ENCODE results near the gene SLC22A12. TPM values are rescaled to one million over a fixed set of nuclear protein-coding genes. Genes with fewer than 3 reads are reported as not detected.

SLC22A12 gene
- total RNA-seq, 1 donor from 2014 or later: not detected

- no peak for DNase-seq (ENCODE audit: low read depth, low spot score)
- H3K4me3 Mint-ChIP-seq: no peak overlapping the region
Measured at GRCh38 chr11:64568584-64569140, 22.4 kb upstream of the SLC22A12 start.

GRCh38 chr11:64569300-64569970 is 21.6 kb upstream of the SLC22A12 start:
- peaks cover 23% of the 10 kb centered on the region for H3K4me1 Mint-ChIP-seq
- no peak for TF ChIP-seq CTCF (conservative IDR thresholded peaks at IDR 0.05)

More at GRCh38 chr11:64568584-64569140, 22.4 kb upstream of the SLC22A12 start:
- no peak for TF ChIP-seq CTCF (conservative IDR thresholded peaks at IDR 0.05)
- no peaks in the 10 kb centered on the region for H3K27me3 Mint-ChIP-seq (ENCODE audit: low read depth)
- peaks cover 23% of the 10 kb centered on the region for H3K4me1 Mint-ChIP-seq
- no peaks in the 10 kb centered on the region for H3K36me3 Mint-ChIP-seq (ENCODE audit: low read depth)
- H3K27ac Mint-ChIP-seq (ENCODE audit: unreplicated experiment): no peak overlapping the region
- no peaks in the 10 kb centered on the region for H3K9me3 Mint-ChIP-seq

GRCh38 chr11:64570341-64570740 is 20.7 kb upstream of the SLC22A12 start:
- Mint-ChIP-seq H3K4me1 (peaks cover 23% of the 10 kb centered on the region), H3K27ac (ENCODE audit: unreplicated experiment) (no peak overlapping the region), H3K4me3 (no peak overlapping the region), H3K36me3 (ENCODE audit: low read depth) (no peaks in the 10 kb centered on the region), H3K27me3 (ENCODE audit: low read depth) (no peaks in the 10 kb centered on the region), H3K9me3 (no peaks in the 10 kb centered on the region)
- no peak for DNase-seq (ENCODE audit: low read depth, low spot score)
- no peak for TF ChIP-seq CTCF (conservative IDR thresholded peaks at IDR 0.05)

More at GRCh38 chr11:64569300-64569970, 21.6 kb upstream of the SLC22A12 start:
- Mint-ChIP-seq H3K9me3 (no peaks in the 10 kb centered on the region), H3K4me3 (no peak overlapping the region), H3K36me3 (ENCODE audit: low read depth) (no peaks in the 10 kb centered on the region), H3K27ac (ENCODE audit: unreplicated experiment) (no peak overlapping the region), H3K27me3 (ENCODE audit: low read depth) (no peaks in the 10 kb centered on the region)
- DNase-seq (ENCODE audit: low read depth, low spot score): no peak

GRCh38 chr11:64571050-64571409 is 20.0 kb upstream of the SLC22A12 start:
- Mint-ChIP-seq H3K27me3 (ENCODE audit: low read depth) (no peaks in the 10 kb centered on the region), H3K4me1 (peaks cover 16% of the 10 kb centered on the region), H3K27ac (ENCODE audit: unreplicated experiment) (no peak overlapping the region), H3K36me3 (ENCODE audit: low read depth) (no peaks in the 10 kb centered on the region), H3K9me3 (no peaks in the 10 kb centered on the region), H3K4me3 (no peak overlapping the region)
- DNase-seq (ENCODE audit: low read depth, low spot score): no peak
- TF ChIP-seq CTCF (conservative IDR thresholded peaks at IDR 0.05): no peak

GRCh38 chr11:64571410-64572091 is 19.5 kb upstream of the SLC22A12 start:
- no peak for DNase-seq (ENCODE audit: low read depth, low spot score)
- Mint-ChIP-seq H3K4me1 (peaks cover 11% of the 10 kb centered on the region), H3K36me3 (ENCODE audit: low read depth) (no peaks in the 10 kb centered on the region), H3K27me3 (ENCODE audit: low read depth) (no peaks in the 10 kb centered on the region), H3K4me3 (no peak overlapping the region), H3K9me3 (peaks cover 2% of the 10 kb centered on the region), H3K27ac (ENCODE audit: unreplicated experiment) (peak overlapping the region; percentile 71)
- no peak for TF ChIP-seq CTCF (conservative IDR thresholded peaks at IDR 0.05)
